Testis (tissue), 2 donors: Measurements from ENCODE around the gene DYNLRB1.
"Not testable (repeated sequence)": the region's sequence is repeated elsewhere in the genome, so short reads cannot be mapped to it uniquely, and the experiment has no call there.

ENCODE experiments used
- POLR2A ChIP-seq: fragments of 450-650 bp; IDR thresholded peaks from one replicate; pipeline ENCODE4 v1.6.1; 2017; ENCODE audit warnings: antibody characterized with exemption, mild to moderate bottlenecking, moderate library complexity
- TF ChIP-seq, protein P1 (sequence below), 3 experiments: fragments of 450-650 bp in 2 of 3; fragments of 200-600 bp in 1 of 3; sonication (generic) in 1 of 3; IDR thresholded peaks; one replicate each; pipeline ENCODE4 v1.5.1; 2016 to 2019; ENCODE audit warnings: antibody characterized with exemption in 3 of 3, mild to moderate bottlenecking in 2 of 3, moderate library complexity in 1 of 3

GRCh38 chr20:34518863-34519262 is 2.6 kb downstream of the DYNLRB1 start:
- not testable (repeated sequence) for TF ChIP-seq POLR2A
- TF ChIP-seq, protein P1, sequence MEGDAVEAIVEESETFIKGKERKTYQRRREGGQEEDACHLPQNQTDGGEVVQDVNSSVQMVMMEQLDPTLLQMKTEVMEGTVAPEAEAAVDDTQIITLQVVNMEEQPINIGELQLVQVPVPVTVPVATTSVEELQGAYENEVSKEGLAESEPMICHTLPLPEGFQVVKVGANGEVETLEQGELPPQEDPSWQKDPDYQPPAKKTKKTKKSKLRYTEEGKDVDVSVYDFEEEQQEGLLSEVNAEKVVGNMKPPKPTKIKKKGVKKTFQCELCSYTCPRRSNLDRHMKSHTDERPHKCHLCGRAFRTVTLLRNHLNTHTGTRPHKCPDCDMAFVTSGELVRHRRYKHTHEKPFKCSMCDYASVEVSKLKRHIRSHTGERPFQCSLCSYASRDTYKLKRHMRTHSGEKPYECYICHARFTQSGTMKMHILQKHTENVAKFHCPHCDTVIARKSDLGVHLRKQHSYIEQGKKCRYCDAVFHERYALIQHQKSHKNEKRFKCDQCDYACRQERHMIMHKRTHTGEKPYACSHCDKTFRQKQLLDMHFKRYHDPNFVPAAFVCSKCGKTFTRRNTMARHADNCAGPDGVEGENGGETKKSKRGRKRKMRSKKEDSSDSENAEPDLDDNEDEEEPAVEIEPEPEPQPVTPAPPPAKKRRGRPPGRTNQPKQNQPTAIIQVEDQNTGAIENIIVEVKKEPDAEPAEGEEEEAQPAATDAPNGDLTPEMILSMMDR (IDR thresholded peaks at IDR 0.05), result not testable (repeated sequence)
